A549 (cell line): ENCODE data around the gene C1QTNF9.

ENCODE experiments used
- CEBPB ChIP-seq, 2 experiments: fragments of >200 bp in 1 of 2; sonication (Bioruptor Twin) in 1 of 2; formaldehyde crosslinking in 1 of 2; IDR thresholded peaks; 2 replicates each; pipeline ENCODE4 v1.6.1; 2012 to 2016
- CTCF ChIP-seq: fragments of >200 bp; sonication (Bioruptor Twin); formaldehyde crosslinking; IDR thresholded peaks from 3 replicates; pipeline ENCODE4 v1.5.1; 2016
- EP300 ChIP-seq, 2 experiments: fragments of >200 bp; sonication (Bioruptor Twin); formaldehyde crosslinking; IDR thresholded peaks; 2 replicates in 1 of 2; 3 replicates in 1 of 2; pipeline ENCODE4 v1.6.1; 2016 to 2017
- HOXA7 ChIP-seq: fragments of 250-450 bp; sonication (Bioruptor Pico); IDR thresholded peaks from 2 replicates; pipeline ENCODE4 v1.5.0; 2020; ENCODE audit warnings: mild to moderate bottlenecking, moderate library complexity
- MAZ ChIP-seq: fragments of 150-350 bp; IDR thresholded peaks from 2 replicates; pipeline ENCODE4 v1.6.1; 2014; ENCODE audit warnings: antibody characterized with exemption, low read depth, low read length, borderline replicate concordance
- NPAS2 ChIP-seq: fragments of 250-450 bp; sonication (Bioruptor Pico); IDR thresholded peaks from 2 replicates; pipeline ENCODE4 v1.8.0; 2022; ENCODE audit warnings: mild to moderate bottlenecking, moderate library complexity, borderline replicate concordance
- POLR2A ChIP-seq: IDR thresholded peaks from 2 replicates; pipeline ENCODE4 v1.6.1; 2012; ENCODE audit warnings: mild to moderate bottlenecking, low read length
- POLR2AphosphoS2 ChIP-seq: conservative IDR thresholded peaks from 2 replicates; pipeline ENCODE4 v1.6.1; 2012; ENCODE audit warnings: low read length, improper control_type of control experiment, inconsistent platforms
- SMC3 ChIP-seq: fragments of >200 bp; sonication (Bioruptor Twin); formaldehyde crosslinking; IDR thresholded peaks from 3 replicates; pipeline ENCODE4 v1.6.1; 2018; ENCODE audit warnings: inconsistent platforms
- USF2 ChIP-seq: fragments of 450-650 bp; IDR thresholded peaks from 2 replicates; pipeline ENCODE4 v1.6.1; 2014; ENCODE audit warnings: antibody characterized with exemption
- TF ChIP-seq, protein P1 (sequence below): IDR thresholded peaks from 2 replicates; pipeline ENCODE4 v1.6.1; 2012

- no peak for TF ChIP-seq CEBPB (IDR thresholded peaks at IDR 0.05)
- no peak for TF ChIP-seq NPAS2 (CRISPR knock-in tag)
- no peak for TF ChIP-seq CTCF
- no peak for TF ChIP-seq POLR2AphosphoS2
- no peak for TF ChIP-seq SMC3
- no peak for TF ChIP-seq USF2
- TF ChIP-seq, protein P1, sequence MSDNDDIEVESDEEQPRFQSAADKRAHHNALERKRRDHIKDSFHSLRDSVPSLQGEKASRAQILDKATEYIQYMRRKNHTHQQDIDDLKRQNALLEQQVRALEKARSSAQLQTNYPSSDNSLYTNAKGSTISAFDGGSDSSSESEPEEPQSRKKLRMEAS: no peak
- no peak for TF ChIP-seq HOXA7 (CRISPR knock-in tag)
- TF ChIP-seq MAZ: no peak
- TF ChIP-seq POLR2A: no peak
- no peak for TF ChIP-seq EP300 (IDR thresholded peaks at IDR 0.05)
These were observed 47.8 kb upstream of the C1QTNF9 start for GRCh38 chr13:24261566-24261965.
